ENCODE results near the gene OR52K1.

Gene OR52K1

DNA sequence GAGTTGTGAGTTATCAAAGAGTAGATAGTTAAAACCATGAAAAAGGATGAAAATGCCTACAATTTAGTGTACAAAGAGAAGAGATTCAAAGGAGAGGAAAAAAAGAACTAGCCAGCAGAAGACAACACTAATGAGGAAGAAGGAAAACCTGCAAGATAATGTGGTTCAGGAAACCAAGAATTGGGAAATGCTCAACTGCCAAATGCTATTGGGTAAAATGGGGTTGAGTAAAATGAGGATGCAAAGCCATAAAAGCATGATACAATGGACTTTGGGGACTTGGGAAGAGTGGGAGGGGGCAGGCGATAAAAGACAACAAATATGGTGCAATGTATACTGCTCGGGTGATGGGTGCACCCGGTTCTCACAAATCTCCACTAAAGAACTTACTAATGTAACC, 40.9 kb upstream of the OR52K1 start:
- TF ChIP-seq, protein P1, sequence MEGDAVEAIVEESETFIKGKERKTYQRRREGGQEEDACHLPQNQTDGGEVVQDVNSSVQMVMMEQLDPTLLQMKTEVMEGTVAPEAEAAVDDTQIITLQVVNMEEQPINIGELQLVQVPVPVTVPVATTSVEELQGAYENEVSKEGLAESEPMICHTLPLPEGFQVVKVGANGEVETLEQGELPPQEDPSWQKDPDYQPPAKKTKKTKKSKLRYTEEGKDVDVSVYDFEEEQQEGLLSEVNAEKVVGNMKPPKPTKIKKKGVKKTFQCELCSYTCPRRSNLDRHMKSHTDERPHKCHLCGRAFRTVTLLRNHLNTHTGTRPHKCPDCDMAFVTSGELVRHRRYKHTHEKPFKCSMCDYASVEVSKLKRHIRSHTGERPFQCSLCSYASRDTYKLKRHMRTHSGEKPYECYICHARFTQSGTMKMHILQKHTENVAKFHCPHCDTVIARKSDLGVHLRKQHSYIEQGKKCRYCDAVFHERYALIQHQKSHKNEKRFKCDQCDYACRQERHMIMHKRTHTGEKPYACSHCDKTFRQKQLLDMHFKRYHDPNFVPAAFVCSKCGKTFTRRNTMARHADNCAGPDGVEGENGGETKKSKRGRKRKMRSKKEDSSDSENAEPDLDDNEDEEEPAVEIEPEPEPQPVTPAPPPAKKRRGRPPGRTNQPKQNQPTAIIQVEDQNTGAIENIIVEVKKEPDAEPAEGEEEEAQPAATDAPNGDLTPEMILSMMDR (conservative IDR thresholded peaks at IDR 0.05; ENCODE audit: low read length) = no peak
- no peak for TF ChIP-seq EZH2phosphoT487 (IDR thresholded peaks at IDR 0.05; ENCODE audit: borderline replicate concordance)
- Histone ChIP-seq H3K79me2 (ENCODE audit: insufficient read depth, low read length) (no peaks in the 10 kb centered on the region), H3K36me3 (ENCODE audit: insufficient read depth, low read length) (no peaks in the 10 kb centered on the region), H3K4me2 (ENCODE audit: low read depth, low read length, poor library complexity, severe bottlenecking) (no peak overlapping the region), H4K20me1 (ENCODE audit: insufficient read depth, low read length, poor library complexity, severe bottlenecking) (no peaks in the 10 kb centered on the region), H3K27me3 (ENCODE audit: insufficient read depth, low read length, poor library complexity, severe bottlenecking) (peaks cover 75% of the 10 kb centered on the region), H3K4me3 (ENCODE audit: low read length, poor library complexity, severe bottlenecking) (no peak overlapping the region), H3K9me2 (replicated peaks; ENCODE audit: low read depth, low read length) (no peaks in the 10 kb centered on the region), H2AFZ (ENCODE audit: low read length) (no peak overlapping the region), H3K9me3 (ENCODE audit: insufficient read depth, low read depth, low read length) (no peaks in the 10 kb centered on the region), H3K4me1 (ENCODE audit: insufficient read depth, low read length, poor library complexity, severe bottlenecking) (no peaks in the 10 kb centered on the region), H3K9ac (ENCODE audit: low read depth, low read length, poor library complexity, severe bottlenecking) (no peak overlapping the region), H3F3A (ENCODE audit: low read depth) (no peaks in the 10 kb centered on the region)

DNA sequence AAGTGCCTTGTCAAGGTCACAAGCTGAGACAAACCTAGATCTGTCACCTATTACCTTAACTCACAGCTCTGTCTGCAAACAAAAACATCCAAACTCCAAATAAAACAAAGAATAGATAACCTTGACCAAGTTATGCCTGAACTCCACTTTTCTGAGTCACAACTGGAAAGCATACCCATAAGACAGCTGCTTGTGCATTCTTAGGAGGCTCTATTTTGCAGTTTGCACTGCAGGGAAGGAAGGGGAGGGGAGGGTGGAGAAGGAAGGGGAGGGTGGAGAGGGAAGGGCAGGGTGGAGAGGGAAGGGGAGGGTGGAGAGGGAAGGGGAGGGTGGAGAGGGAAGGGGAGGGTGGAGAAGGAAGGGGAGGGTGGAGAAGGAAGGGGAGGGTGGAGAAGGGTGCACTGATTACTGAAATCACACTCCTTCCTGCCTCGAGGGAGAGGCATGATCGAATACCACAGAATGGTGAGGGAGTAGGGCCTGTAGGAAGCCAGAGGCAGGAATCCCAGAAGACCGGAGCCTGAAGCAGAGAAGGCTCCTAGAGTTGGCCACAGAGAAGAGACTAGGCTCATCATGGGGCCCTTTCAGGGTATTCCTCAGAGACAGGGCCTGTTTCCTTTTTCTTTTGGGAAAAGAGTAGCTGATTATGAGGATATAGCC, 39.1 kb upstream of the OR52K1 start:
- no peaks in the 10 kb centered on the region for H4K20me1 ChIP-seq (ENCODE audit: insufficient read depth, low read length, poor library complexity, severe bottlenecking)
- H3K9ac ChIP-seq (ENCODE audit: low read depth, low read length, poor library complexity, severe bottlenecking) = no peak overlapping the region
- H3K4me2 ChIP-seq (ENCODE audit: low read depth, low read length, poor library complexity, severe bottlenecking) = no peak overlapping the region
- TF ChIP-seq EZH2phosphoT487 (IDR thresholded peaks at IDR 0.05; ENCODE audit: borderline replicate concordance) = no peak
- TF ChIP-seq, protein P1 (conservative IDR thresholded peaks at IDR 0.05; ENCODE audit: low read length) = no peak
- no peaks in the 10 kb centered on the region for H3K4me1 ChIP-seq (ENCODE audit: insufficient read depth, low read length, poor library complexity, severe bottlenecking)
- H3K79me2 ChIP-seq (ENCODE audit: insufficient read depth, low read length) = no peaks in the 10 kb centered on the region
- no peaks in the 10 kb centered on the region for H3K9me2 ChIP-seq (replicated peaks; ENCODE audit: low read depth, low read length)
- H3K9me3 ChIP-seq (ENCODE audit: insufficient read depth, low read depth, low read length) = no peaks in the 10 kb centered on the region
- H3K27me3 ChIP-seq (ENCODE audit: insufficient read depth, low read length, poor library complexity, severe bottlenecking) = peaks cover 73% of the 10 kb centered on the region
- no peaks in the 10 kb centered on the region for H3K36me3 ChIP-seq (ENCODE audit: insufficient read depth, low read length)
- no peak overlapping the region for H3K4me3 ChIP-seq (ENCODE audit: low read length, poor library complexity, severe bottlenecking)
- no peaks in the 10 kb centered on the region for H3F3A ChIP-seq (ENCODE audit: low read depth)
- no peak overlapping the region for H2AFZ ChIP-seq (ENCODE audit: low read length)

DNA sequence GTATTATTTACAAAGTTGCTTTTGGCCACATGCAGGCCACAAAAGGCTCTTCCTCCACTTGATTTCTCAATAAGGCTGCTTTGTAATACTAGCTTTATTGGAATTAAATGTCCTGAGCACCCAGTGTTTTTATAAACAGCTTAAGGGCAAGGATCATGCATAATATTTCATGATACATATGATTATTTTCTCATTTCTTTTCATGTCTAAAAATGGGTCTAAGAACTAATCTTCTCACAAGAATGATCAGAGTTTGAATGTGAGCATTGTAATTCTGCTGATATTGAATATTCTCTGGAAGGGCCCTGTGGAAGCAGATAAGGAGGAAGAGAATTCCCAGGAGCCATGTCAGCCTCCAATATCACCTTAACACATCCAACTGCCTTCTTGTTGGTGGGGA, 33.5 kb upstream of the OR52K1 start, which contains the start of gene OR52K2:
Gene OR52K2, plus strand, starts transcription at position 301 of the 400 bp plus-strand sequence. Its CDS starts 45 bp downstream, at position 346.
- Histone ChIP-seq H2AFZ (ENCODE audit: low read length) (no peak within 1 kb of the TSS), H3K4me2 (ENCODE audit: low read depth, low read length, poor library complexity, severe bottlenecking) (no peak within 1 kb of the TSS), H3K27me3 (ENCODE audit: insufficient read depth, low read length, poor library complexity, severe bottlenecking) (peaks cover 90% of the 10 kb centered on the region), H3K4me3 (ENCODE audit: low read length, poor library complexity, severe bottlenecking) (no peak within 1 kb of the TSS), H3K79me2 (ENCODE audit: insufficient read depth, low read length) (no peaks in the 10 kb centered on the region), H3K9me3 (ENCODE audit: insufficient read depth, low read depth, low read length) (no peaks in the 10 kb centered on the region), H3F3A (ENCODE audit: low read depth) (no peaks in the 10 kb centered on the region), H3K36me3 (ENCODE audit: insufficient read depth, low read length) (no peaks in the 10 kb centered on the region), H3K9me2 (replicated peaks; ENCODE audit: low read depth, low read length) (no peaks in the 10 kb centered on the region), H3K4me1 (ENCODE audit: insufficient read depth, low read length, poor library complexity, severe bottlenecking) (no peaks in the 10 kb centered on the region), H4K20me1 (ENCODE audit: insufficient read depth, low read length, poor library complexity, severe bottlenecking) (no peaks in the 10 kb centered on the region), H3K9ac (ENCODE audit: low read depth, low read length, poor library complexity, severe bottlenecking) (no peak within 1 kb of the TSS)
- TF ChIP-seq EZH2phosphoT487 (IDR thresholded peaks at IDR 0.05; ENCODE audit: borderline replicate concordance) = no peak

DNA sequence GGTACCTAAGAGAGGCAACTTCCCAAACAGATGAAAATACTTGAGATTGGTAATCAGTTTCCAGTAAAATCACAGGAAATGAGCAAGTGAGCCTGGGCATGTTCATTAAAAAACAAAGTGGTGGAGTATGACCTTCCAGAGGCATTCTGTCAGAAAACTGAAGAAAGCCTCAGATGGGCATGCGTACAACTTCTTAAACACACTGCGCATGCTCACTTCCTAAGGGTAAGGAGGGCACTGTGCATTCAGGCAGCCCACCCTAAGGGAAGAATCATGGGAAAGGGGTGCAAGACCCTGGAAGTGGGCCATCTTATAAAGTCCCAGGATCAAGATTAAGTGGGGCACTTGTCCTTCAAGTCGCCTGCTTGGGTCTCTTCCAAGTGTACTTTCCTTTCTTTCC, 29.3 kb upstream of the OR52K1 start:
- no peaks in the 10 kb centered on the region for H4K20me1 ChIP-seq (ENCODE audit: insufficient read depth, low read length, poor library complexity, severe bottlenecking)
- no peaks in the 10 kb centered on the region for H3K9me2 ChIP-seq (replicated peaks; ENCODE audit: low read depth, low read length)

More for the DNA sequence above, 29.3 kb upstream of the OR52K1 start:
- Histone ChIP-seq H3K4me3 (ENCODE audit: low read length, poor library complexity, severe bottlenecking) (no peak overlapping the region), H3K36me3 (ENCODE audit: insufficient read depth, low read length) (no peaks in the 10 kb centered on the region), H3K4me2 (ENCODE audit: low read depth, low read length, poor library complexity, severe bottlenecking) (no peak overlapping the region), H3K9me3 (ENCODE audit: insufficient read depth, low read depth, low read length) (no peaks in the 10 kb centered on the region), H3K79me2 (ENCODE audit: insufficient read depth, low read length) (no peaks in the 10 kb centered on the region), H2AFZ (ENCODE audit: low read length) (no peak overlapping the region), H3K4me1 (ENCODE audit: insufficient read depth, low read length, poor library complexity, severe bottlenecking) (peaks cover 3% of the 10 kb centered on the region), H3F3A (ENCODE audit: low read depth) (no peaks in the 10 kb centered on the region), H3K9ac (ENCODE audit: low read depth, low read length, poor library complexity, severe bottlenecking) (no peak overlapping the region), H3K27me3 (ENCODE audit: insufficient read depth, low read length, poor library complexity, severe bottlenecking) (peaks cover 89% of the 10 kb centered on the region)
- TF ChIP-seq EZH2phosphoT487 (IDR thresholded peaks at IDR 0.05; ENCODE audit: borderline replicate concordance) = no peak
- TF ChIP-seq, protein P1 (conservative IDR thresholded peaks at IDR 0.05; ENCODE audit: low read length) = no peak

Measured in Loucy (cell line).